NB4 (cell line): Measurements from ENCODE around the gene DENND4A.

ENCODE experiments used
- CTCF ChIP-seq: IDR thresholded peaks from one replicate; pipeline ENCODE4 v1.5.1; 2012; ENCODE audit warnings: low read depth, low read length
- POLR2A ChIP-seq: IDR thresholded peaks from 2 replicates; pipeline ENCODE4 v1.6.1; 2011; ENCODE audit warnings: mild to moderate bottlenecking; ENCODE audit not compliant: insufficient read length; ENCODE audit errors: extremely low read depth

GRCh38 chr15:65644282-65644681, 147.8 kb downstream of the DENND4A start:
- no peak for TF ChIP-seq CTCF
- no peak for TF ChIP-seq POLR2A
